T-helper 2 cell treated with Interferon-gamma antibody and Interleukin-4, amounts not matched to agents 5 μg/mL and 100 μg/mL, for 36 hours (primary cell): ENCODE measurements around the gene FOXC2.

Experiments
- DNase-seq: peaks from one replicate; pipeline ENCODE4 v3.0.0; 2021; ENCODE audit warnings: low spot score
- H3K27ac Mint-ChIP-seq: one replicate; pipeline ENCODE4 v1.8.0; 2021; ENCODE audit warnings: mild to moderate bottlenecking, mixed read lengths
- H3K27me3 Mint-ChIP-seq: one replicate; pipeline ENCODE4 v1.8.0; 2021; ENCODE audit warnings: low read depth, mixed read lengths
- H3K36me3 Mint-ChIP-seq: one replicate; pipeline ENCODE4 v1.8.0; 2021; ENCODE audit warnings: low read depth, mixed read lengths
- H3K4me1 Mint-ChIP-seq: one replicate; pipeline ENCODE4 v1.8.0; 2021; ENCODE audit warnings: low read depth, mixed read lengths
- H3K4me3 Mint-ChIP-seq: one replicate; pipeline ENCODE4 v1.8.0; 2022; ENCODE audit warnings: mild to moderate bottlenecking, moderate library complexity, mixed read lengths
- H3K9me3 Mint-ChIP-seq: one replicate; pipeline ENCODE4 v1.8.0; 2021; ENCODE audit warnings: mixed read lengths

Gene FOXC2

DNA sequence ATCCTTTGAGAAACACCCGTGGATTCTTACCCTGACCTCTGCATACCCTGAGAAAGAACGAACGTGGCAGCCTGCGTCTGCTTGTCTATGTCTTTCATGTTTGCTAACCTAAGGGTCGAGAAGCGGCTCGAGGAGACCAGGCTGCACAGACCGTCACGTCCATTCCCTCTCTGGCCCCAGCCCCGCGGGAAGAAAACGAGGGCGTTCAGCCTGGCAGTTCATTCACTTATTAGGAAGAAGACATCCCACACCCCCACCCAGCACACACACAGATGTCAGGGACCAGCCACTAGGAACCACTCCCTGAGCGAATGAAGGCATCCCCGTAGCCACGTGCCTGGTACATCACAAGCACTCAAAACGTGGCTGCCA, 10.9 kb upstream of the FOXC2 start:
- peaks cover 26% of the 10 kb centered on the region for H3K4me1 Mint-ChIP-seq
- H3K9me3 Mint-ChIP-seq = no peaks in the 10 kb centered on the region
- peaks cover 4% of the 10 kb centered on the region for H3K27me3 Mint-ChIP-seq

DNA sequence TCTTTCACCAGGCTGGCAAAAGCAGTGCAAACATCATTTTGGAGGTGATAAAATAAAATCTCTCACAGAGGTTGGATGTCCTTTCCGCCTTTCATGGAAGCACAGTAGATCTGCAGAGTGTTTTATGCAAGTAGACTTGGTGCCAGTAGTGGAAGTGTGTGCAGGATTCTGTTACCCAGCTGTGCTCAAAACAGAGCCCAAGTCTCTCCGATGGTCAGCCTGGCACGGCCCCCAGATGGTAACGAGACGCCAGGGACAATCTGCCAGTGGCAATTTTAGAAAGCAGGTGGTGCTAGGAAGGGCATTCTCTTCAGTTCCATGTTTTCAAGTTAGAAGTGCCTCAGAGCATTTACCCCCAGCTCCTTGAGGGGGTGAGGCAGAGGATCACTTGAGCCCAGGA, 10.1 kb upstream of the FOXC2 start:
- Mint-ChIP-seq H3K4me1 (peaks cover 21% of the 10 kb centered on the region), H3K36me3 (peaks cover 12% of the 10 kb centered on the region), H3K9me3 (no peaks in the 10 kb centered on the region), H3K27me3 (peaks cover 6% of the 10 kb centered on the region), H3K4me3 (peak overlapping the region; percentile 29), H3K27ac (no peak overlapping the region)
- no peak for DNase-seq

More for the DNA sequence above, 10.9 kb upstream of the FOXC2 start:
- H3K4me3 Mint-ChIP-seq = peak overlapping the region; percentile 90
- H3K36me3 Mint-ChIP-seq = peaks cover 17% of the 10 kb centered on the region
- no peak for DNase-seq
- peak overlapping the region; percentile 95 for H3K27ac Mint-ChIP-seq

DNA sequence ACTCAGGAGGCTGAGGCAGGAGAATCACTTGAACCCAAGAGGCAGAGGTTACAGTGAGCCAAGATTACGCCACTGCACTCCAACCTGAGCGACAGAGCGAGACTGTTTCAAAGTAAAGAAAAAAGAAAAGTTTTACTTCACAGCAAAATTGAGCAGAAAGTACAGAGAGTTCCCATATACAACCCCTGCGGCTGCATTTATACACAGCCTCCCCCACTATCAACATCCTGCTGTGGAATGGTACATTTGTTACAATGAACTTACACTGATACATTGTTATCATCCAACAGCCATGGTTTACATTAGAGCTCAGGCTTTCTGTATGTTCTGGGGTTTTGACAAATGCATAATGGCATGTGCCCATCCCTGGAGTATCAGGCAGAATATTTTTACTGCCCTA, 9.0 kb upstream of the FOXC2 start:
- Mint-ChIP-seq H3K4me3 (no peak overlapping the region), H3K27me3 (peaks cover 6% of the 10 kb centered on the region), H3K9me3 (no peaks in the 10 kb centered on the region)

DNA sequence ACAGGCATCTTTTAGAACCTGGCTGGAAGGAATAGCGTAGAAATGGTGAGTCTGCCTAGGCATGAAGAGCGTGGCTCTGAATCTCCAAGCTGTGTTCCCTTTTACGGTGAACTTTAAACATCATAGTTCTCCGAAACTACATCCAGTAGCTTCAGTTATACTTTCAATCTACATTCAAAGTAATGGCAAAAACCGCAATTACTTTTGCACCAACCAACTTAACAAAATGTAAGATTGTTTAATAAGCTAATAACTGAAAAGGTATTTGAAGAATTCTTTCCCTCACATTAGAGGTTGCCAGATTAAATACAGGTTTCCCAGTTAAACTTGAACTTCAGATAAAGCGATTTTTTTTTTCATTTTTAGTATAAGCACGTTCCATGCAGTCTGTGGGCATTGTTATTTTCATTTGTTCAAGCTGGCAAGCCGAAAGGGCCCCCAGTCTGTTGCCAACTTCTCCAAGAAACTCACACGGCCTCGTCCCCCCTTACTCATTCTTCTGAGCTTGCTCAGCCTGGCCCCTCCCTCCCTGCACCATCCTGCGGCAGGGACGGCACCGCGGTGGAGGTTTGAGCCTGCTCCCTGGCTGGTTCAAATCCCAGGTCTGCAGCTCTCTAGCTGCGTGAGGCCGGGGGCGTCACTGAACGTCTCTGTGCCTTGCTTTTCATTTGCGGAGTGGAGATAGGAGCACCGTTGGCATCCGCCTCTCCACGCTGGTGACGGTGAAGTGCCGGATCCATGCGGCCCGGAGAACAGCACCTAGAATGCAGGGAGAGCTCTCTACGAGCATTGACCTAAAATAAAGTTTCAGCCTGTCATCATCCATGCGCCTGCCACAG, 8.1 kb upstream of the FOXC2 start:
- peaks cover 21% of the 10 kb centered on the region for H3K4me1 Mint-ChIP-seq
- H3K9me3 Mint-ChIP-seq = no peaks in the 10 kb centered on the region

More for the DNA sequence above, 9.0 kb upstream of the FOXC2 start:
- no peak for DNase-seq
- Mint-ChIP-seq H3K4me1 (peaks cover 20% of the 10 kb centered on the region), H3K36me3 (peaks cover 8% of the 10 kb centered on the region), H3K27ac (no peak overlapping the region)

DNA sequence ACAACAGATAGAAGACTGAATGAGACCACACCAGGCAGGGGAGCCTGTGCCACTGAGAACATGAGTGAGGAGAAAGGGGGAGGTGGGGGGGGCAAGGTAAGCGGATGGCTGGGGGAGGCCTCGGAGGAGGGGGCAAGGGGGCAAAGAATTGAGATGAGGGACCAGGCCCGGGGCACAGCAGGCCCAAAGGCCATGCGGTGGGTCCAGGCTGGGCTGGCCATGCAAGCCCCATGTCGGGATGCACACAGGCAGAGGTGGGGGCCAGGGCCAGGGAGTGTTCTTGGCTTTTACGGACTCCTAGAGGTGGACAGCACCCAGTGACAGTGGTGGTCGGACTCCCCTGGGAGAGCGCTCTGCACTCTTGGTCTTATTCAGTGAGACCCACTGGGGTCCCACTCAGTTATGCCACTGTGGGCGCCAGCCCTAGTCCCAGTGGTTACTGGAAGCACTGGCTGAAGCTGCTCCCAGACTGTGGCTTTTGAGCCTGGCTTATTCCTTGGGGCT, 6.8 kb upstream of the FOXC2 start:
- no peaks in the 10 kb centered on the region for H3K36me3 Mint-ChIP-seq
- H3K4me3 Mint-ChIP-seq = no peak overlapping the region
- H3K27me3 Mint-ChIP-seq = peaks cover 25% of the 10 kb centered on the region
- H3K4me1 Mint-ChIP-seq = peaks cover 18% of the 10 kb centered on the region
- no peaks in the 10 kb centered on the region for H3K9me3 Mint-ChIP-seq
- H3K27ac Mint-ChIP-seq = no peak overlapping the region
- DNase-seq = no peak

More for the DNA sequence above, 8.1 kb upstream of the FOXC2 start:
- H3K27ac Mint-ChIP-seq = no peak overlapping the region
- H3K4me3 Mint-ChIP-seq = no peak overlapping the region
- peaks cover 13% of the 10 kb centered on the region for H3K27me3 Mint-ChIP-seq
- H3K36me3 Mint-ChIP-seq = peaks cover 3% of the 10 kb centered on the region
- no peak for DNase-seq

DNA sequence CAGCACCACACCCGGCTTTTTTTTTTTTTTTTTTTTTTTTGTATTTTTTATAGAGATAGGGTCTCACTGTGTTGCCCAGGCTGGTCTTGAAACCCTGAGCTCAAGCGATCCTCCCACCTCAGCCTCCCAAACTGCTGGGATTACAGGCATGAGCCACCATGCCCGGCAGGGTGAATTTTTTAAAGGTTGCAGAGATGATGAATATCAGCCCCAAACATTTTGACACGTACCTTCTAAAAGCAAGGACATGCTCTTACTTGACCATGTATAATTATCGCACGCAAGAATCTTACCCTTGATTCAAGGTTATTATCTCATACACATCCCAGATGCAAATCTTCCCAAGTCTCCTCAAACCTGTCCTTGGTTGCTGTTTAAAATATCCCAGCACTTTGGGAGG, 4.3 kb upstream of the FOXC2 start:
- peaks cover 38% of the 10 kb centered on the region for H3K27me3 Mint-ChIP-seq
- no peak overlapping the region for H3K4me3 Mint-ChIP-seq

DNA sequence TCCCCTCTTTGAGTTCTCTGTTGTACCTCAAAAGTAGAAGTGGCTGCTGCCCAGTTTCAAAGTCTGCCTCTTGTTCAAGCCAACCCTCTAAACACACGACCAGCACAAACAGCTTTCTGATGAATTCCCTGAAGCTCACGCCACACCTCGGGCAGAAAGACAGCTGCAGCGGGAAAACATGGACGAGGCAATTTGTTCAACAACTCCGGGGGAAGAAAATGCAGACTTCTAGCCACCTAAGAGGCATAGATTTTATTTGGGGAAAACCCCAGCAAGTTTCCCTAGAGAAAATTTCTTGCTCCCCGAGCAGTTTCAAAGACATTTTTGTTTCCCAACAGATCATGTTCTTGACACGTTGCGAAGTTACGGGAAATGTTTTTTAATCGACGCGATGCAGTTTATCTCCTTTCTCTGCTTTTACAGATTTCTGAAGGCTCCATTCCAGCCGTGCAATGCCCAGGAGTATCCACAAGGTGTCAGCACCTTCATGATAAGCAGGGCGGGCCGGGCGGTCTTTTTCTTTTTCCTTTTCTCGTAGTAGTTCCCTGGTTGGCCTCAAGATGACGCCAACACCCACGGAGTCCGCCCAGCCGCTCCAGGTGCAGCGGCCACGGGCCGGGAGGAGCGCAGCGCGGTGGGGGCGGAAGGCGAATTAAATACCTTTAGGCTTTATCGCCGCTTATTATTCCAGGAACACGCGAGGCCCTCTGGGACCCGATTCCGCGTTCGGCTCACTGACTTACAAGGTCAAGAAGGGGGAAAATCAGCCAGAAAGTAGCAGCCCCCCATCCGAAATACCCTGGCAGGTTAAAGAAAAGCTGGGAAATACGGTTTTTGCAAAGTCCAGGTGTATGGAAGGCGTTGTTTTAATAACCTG, 2.9 kb upstream of the FOXC2 start:
- H3K27me3 Mint-ChIP-seq = peaks cover 44% of the 10 kb centered on the region

More for the DNA sequence above, 4.3 kb upstream of the FOXC2 start:
- Mint-ChIP-seq H3K27ac (no peak overlapping the region), H3K36me3 (no peaks in the 10 kb centered on the region), H3K9me3 (no peaks in the 10 kb centered on the region), H3K4me1 (peaks cover 4% of the 10 kb centered on the region)
- DNase-seq = no peak

DNA sequence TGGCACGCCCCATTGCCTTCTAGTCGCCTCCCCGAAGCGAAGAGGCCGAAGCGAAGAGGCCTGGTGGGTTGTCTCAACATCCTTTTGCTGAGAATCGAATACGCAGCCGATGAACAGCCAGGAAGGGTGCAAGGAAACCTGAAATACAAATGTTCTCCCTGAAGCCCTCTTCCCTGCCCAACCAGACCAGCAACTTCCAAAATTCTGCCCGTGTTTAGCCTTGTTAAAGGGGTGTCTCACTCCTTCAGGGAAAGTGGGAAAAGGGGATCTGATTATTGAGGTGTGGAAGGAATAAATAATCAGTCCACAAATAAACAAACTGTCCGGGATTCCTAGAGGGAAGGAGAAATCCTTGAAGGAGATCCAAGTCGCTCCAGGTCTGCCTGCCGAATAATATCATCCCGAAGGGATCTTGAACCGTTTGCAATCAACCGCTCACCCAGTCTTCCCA, 1.4 kb upstream of the FOXC2 start:
- Mint-ChIP-seq H3K27me3 (peaks cover 58% of the 10 kb centered on the region), H3K9me3 (no peaks in the 10 kb centered on the region)

More for the DNA sequence above, 2.9 kb upstream of the FOXC2 start:
- Mint-ChIP-seq H3K36me3 (no peaks in the 10 kb centered on the region), H3K4me1 (peaks cover 4% of the 10 kb centered on the region), H3K27ac (no peak overlapping the region), H3K9me3 (no peaks in the 10 kb centered on the region), H3K4me3 (peak overlapping the region; percentile 36)
- peak; percentile 81 for DNase-seq

DNA sequence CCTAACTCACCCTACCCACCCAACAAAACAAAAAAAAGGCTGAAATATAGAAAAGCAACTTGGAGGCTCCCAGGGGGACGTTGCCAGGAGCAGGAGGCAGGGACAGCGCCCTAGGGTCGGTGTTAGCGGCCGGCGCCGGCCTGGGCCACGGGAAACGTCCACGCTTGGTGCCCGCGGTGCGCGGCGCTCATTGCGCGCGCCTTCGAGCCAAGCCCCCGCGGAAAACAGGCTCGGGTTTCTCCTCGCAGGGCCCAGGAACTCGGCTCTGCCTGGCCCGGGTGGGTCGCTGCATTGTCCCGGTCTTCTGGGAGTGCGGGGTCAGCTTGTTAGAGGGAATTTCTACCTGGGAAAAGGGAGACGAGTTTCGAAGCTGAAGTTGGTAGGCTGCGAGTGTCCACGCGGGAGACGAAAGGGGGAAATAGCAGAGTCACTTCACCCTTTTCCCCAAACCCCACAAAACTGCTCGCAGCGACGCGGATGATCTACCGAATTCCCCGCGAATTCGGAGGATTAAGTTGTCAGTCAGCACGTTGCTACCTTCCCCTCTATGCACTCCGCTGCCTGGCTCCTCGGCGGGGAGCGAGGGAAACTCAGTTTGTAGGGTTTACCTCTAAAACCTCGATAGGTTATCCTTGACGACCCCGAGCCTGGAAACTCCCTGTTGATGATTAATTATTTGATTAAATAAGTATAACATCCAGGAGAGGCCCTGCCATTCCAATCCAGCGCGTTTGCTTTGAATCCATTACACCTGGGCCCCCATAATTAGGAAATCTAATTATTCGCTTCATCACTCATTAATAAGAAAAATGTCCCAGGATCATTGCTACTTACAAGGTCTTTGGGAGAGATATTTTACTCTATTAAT, 751 bp upstream of the FOXC2 start:
- H3K4me3 Mint-ChIP-seq = no peak overlapping the region
- peak overlapping the region; percentile 39 for H3K27ac Mint-ChIP-seq
- DNase-seq = no peak
- H3K9me3 Mint-ChIP-seq = no peaks in the 10 kb centered on the region
- H3K4me1 Mint-ChIP-seq = peaks cover 4% of the 10 kb centered on the region
- H3K36me3 Mint-ChIP-seq = no peaks in the 10 kb centered on the region
- peaks cover 63% of the 10 kb centered on the region for H3K27me3 Mint-ChIP-seq

More for the DNA sequence above, 1.4 kb upstream of the FOXC2 start:
- Mint-ChIP-seq H3K27ac (peak overlapping the region; percentile 39), H3K4me1 (peaks cover 4% of the 10 kb centered on the region), H3K4me3 (no peak overlapping the region), H3K36me3 (no peaks in the 10 kb centered on the region)
- DNase-seq = no peak

DNA sequence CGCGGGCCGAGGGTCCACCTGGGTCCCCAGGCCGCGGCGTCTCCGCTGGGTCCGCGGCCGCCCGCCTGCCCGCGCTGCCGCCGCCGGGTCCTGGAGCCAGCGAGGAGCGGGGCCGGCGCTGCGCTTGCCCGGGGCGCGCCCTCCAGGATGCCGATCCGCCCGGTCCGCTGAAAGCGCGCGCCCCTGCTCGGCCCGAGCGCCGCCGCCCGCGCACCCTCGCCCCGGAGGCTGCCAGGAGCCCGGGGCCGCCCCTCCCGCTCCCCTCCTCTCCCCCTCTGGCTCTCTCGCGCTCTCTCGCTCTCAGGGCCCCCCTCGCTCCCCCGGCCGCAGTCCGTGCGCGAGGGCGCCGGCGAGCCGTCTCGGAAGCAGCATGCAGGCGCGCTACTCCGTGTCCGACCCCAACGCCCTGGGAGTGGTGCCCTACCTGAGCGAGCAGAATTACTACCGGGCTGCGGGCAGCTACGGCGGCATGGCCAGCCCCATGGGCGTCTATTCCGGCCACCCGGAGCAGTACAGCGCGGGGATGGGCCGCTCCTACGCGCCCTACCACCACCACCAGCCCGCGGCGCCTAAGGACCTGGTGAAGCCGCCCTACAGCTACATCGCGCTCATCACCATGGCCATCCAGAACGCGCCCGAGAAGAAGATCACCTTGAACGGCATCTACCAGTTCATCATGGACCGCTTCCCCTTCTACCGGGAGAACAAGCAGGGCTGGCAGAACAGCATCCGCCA, 504 bp downstream of the FOXC2 start:
- Mint-ChIP-seq H3K27ac (no peak overlapping the region), H3K9me3 (no peaks in the 10 kb centered on the region)
- no peak for DNase-seq

DNA sequence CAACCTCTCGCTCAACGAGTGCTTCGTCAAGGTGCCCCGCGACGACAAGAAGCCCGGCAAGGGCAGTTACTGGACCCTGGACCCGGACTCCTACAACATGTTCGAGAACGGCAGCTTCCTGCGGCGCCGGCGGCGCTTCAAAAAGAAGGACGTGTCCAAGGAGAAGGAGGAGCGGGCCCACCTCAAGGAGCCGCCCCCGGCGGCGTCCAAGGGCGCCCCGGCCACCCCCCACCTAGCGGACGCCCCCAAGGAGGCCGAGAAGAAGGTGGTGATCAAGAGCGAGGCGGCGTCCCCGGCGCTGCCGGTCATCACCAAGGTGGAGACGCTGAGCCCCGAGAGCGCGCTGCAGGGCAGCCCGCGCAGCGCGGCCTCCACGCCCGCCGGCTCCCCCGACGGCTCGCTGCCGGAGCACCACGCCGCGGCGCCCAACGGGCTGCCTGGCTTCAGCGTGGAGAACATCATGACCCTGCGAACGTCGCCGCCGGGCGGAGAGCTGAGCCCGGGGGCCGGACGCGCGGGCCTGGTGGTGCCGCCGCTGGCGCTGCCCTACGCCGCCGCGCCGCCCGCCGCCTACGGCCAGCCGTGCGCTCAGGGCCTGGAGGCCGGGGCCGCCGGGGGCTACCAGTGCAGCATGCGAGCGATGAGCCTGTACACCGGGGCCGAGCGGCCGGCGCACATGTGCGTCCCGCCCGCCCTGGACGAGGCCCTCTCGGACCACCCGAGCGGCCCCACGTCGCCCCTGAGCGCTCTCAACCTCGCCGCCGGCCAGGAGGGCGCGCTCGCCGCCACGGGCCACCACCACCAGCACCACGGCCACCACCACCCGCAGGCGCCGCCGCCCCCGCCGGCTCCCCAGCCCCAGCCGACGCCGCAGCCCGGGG, 1.3 kb downstream of the FOXC2 start:
- H3K36me3 Mint-ChIP-seq = no peaks in the 10 kb centered on the region
- peaks cover 66% of the 10 kb centered on the region for H3K27me3 Mint-ChIP-seq
- no peak for DNase-seq
- H3K4me3 Mint-ChIP-seq = no peak overlapping the region
- H3K4me1 Mint-ChIP-seq = peaks cover 4% of the 10 kb centered on the region
- no peak overlapping the region for H3K27ac Mint-ChIP-seq
- H3K9me3 Mint-ChIP-seq = no peaks in the 10 kb centered on the region

More for the DNA sequence above, 504 bp downstream of the FOXC2 start:
- Mint-ChIP-seq H3K36me3 (no peaks in the 10 kb centered on the region), H3K4me1 (peaks cover 4% of the 10 kb centered on the region), H3K4me3 (no peak overlapping the region), H3K27me3 (peaks cover 67% of the 10 kb centered on the region)
